A549 treated with RU486 at 1 μM for 4 hours (cell line): ENCODE results near the gene MYO10. TPM values are rescaled to one million over a fixed set of nuclear protein-coding genes. Genes with fewer than 3 reads are reported as not detected.

Source experiments
- total RNA-seq: library from RNA; stranded (reverse); fragments of 200-300 nt; extraction: Qiagen RNA extraction; gene quantifications from 5 replicates; pipeline ENCODE4 v1.2.3, GENCODE V29; 2022; ENCODE audit warnings: low read depth

The MYO10 gene
- 49.4 to 64.3 TPM (median 61.7 TPM) in 5 replicates for total RNA-seq

GRCh38 chr5:16936150-16936988, at the start of gene MYO10:
Gene MYO10, minus strand, starts transcription at chr5:16936288. Its CDS starts 480 bp downstream, at chr5:16935808.

DNA sequence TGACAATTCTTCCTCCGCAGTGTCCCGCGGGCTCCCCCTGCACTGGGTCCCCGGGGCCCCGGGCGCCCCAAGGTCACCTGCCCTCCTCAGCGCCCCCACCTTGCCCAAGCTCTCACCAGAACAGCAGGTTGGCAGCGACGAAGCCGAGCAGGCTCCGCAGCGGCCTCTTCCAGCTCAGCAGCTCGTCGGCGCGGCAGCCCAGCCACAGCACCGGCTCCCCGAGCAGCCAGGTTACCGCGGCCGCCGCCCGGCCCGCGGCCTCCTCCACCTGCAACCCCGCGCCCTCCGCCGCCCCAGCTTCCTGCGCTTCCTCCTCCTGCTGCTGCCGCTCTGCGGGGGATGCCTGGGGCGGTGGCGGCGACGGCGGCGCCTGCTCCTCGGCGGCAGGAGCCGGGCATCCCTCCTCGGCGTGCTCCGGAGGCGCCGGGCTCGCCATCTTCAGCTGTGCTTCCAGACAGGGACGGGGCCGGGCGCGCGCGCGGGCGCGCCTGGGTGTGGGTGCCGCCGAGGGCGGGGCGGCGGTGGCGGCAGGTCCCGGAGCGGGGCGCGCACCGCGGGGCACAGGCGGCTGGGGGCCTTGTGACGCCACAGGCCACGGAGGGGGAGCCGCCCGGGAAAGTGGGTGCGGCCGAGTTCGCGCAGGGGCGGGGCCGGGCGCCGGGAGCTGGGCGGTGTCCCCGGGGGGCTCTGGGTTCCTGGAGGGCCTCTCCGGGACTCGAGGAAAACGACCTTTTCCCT, 319.4 kb downstream of the MYO10 start, which contains the start of gene RETREG1:
Gene RETREG1 (minus strand): TSS at position 462 of the 738 bp plus-strand sequence. CDS start 26 bp downstream, at position 436.

